Thoracic aorta (tissue), 2 donors: ENCODE data around the gene ACADS. TPM values are rescaled to one million over a fixed set of nuclear protein-coding genes. Genes with fewer than 3 reads are reported as not detected.

Experiments
- ATAC-seq: fragments of 150-250 bp; one replicate; pipeline ENCODE4 v1.8.0; 2017; ENCODE audit warnings: low read depth; ENCODE audit not compliant: insufficient number of reproducible peaks, low FRiP score
- DNase-seq: peaks from one replicate; pipeline ENCODE4 v3.0.0-alpha.2; 2020; ENCODE audit warnings: low spot score
- H3K27ac ChIP-seq, 2 donors: fragments of 200-600 bp; sonication (generic); 1 replicate in 1 of 2; 2 replicates in 1 of 2; pipeline ENCODE4 v1.5.1; 2016; ENCODE audit warnings: mild to moderate bottlenecking in 2 of 2, moderate library complexity in 2 of 2
- H3K27me3 ChIP-seq: fragments of 200-600 bp; sonication (generic); replicated peaks from 2 replicates; pipeline ENCODE4 v1.6.0; 2016; ENCODE audit warnings: mild to moderate bottlenecking; ENCODE audit not compliant: insufficient read depth
- H3K36me3 ChIP-seq: fragments of 200-600 bp; sonication (generic); one replicate; pipeline ENCODE4 v1.5.1; 2016
- H3K4me1 ChIP-seq, 2 donors: fragments of 200-600 bp; sonication (generic); 1 replicate in 1 of 2; 2 replicates in 1 of 2; pipeline versions ENCODE4 v1.5.1 to v1.6.0; 2016; ENCODE audit warnings: low read depth in 2 of 2, mild to moderate bottlenecking in 1 of 2; ENCODE audit not compliant: control insufficient read depth in 1 of 2
- H3K4me3 ChIP-seq: fragments of 200-600 bp; sonication (generic); 2 replicates; pipeline ENCODE4 v1.5.1; 2016; ENCODE audit warnings: mild to moderate bottlenecking
- H3K9me3 ChIP-seq: fragments of 200-600 bp; sonication (generic); 2 replicates; pipeline ENCODE4 v1.5.1; 2016
- CTCF ChIP-seq: fragments of 200-600 bp; sonication (generic); IDR thresholded peaks from one replicate; pipeline ENCODE4 v1.5.1; 2019; ENCODE audit warnings: antibody characterized with exemption
- total RNA-seq, 2 donors: library from RNA; depleted of rRNA; stranded (reverse); fragments of >200 nt; gene quantifications; one replicate each; pipeline versions ENCODE4 v1.1.0 to v1.2.3, GENCODE V29; 2016

The ACADS gene
- total RNA-seq, 2 donors from 2014 or later: 18.3 to 19.6 TPM

GRCh38 chr12:120754792-120755191, 29.2 kb downstream of the ACADS start:
- Histone ChIP-seq H3K9me3 (peaks cover 7% of the 10 kb centered on the region), H3K4me1 (no peaks in the 10 kb centered on the region), H3K4me3 (no peak overlapping the region), H3K27ac (no peak overlapping the region), H3K36me3 (no peaks in the 10 kb centered on the region), H3K27me3 (no peaks in the 10 kb centered on the region)
- DNase-seq (no peak), ATAC-seq (no peak)
- no peak for TF ChIP-seq CTCF

- no peaks in the 10 kb centered on the region for H3K4me1 ChIP-seq
- peaks cover 7% of the 10 kb centered on the region for H3K9me3 ChIP-seq
- H3K27ac ChIP-seq: no peak overlapping the region
- no peak overlapping the region for H3K4me3 ChIP-seq
- DNase-seq (no peak), ATAC-seq (no peak)
- H3K36me3 ChIP-seq: no peaks in the 10 kb centered on the region
- H3K27me3 ChIP-seq: no peaks in the 10 kb centered on the region
- TF ChIP-seq CTCF: no peak
Measured at GRCh38 chr12:120755269-120755668, 29.6 kb downstream of the ACADS start.

GRCh38 chr12:120757226-120757742, 31.7 kb downstream of the ACADS start:
- Histone ChIP-seq H3K36me3 (no peaks in the 10 kb centered on the region), H3K27me3 (no peaks in the 10 kb centered on the region), H3K27ac (no peak overlapping the region), H3K4me3 (no peak overlapping the region), H3K4me1 (peaks cover 2 to 8% of the 10 kb centered on the region in 2 donors), H3K9me3 (peaks cover 7% of the 10 kb centered on the region)
- DNase-seq (no peak), ATAC-seq (no peak)
- no peak for TF ChIP-seq CTCF

- Histone ChIP-seq H3K27ac (no peak overlapping the region), H3K36me3 (no peaks in the 10 kb centered on the region), H3K4me1 (peaks cover 2 to 8% of the 10 kb centered on the region in 2 donors), H3K4me3 (no peak overlapping the region), H3K9me3 (peaks cover 7% of the 10 kb centered on the region), H3K27me3 (no peaks in the 10 kb centered on the region)
- TF ChIP-seq CTCF: no peak
- no peak for DNase-seq
- no peak for ATAC-seq
Measured at GRCh38 chr12:120757949-120758348, 32.3 kb downstream of the ACADS start.

GRCh38 chr12:120758798-120759590, 33.4 kb downstream of the ACADS start:
- Histone ChIP-seq H3K4me1 (peaks cover 2 to 8% of the 10 kb centered on the region in 2 donors), H3K36me3 (no peaks in the 10 kb centered on the region), H3K4me3 (no peak overlapping the region), H3K27ac (no peak overlapping the region), H3K9me3 (peaks cover 7% of the 10 kb centered on the region), H3K27me3 (no peaks in the 10 kb centered on the region)
- no peak for TF ChIP-seq CTCF
- DNase-seq: no peak
- no peak for ATAC-seq
